GDM1 (cell line): Measurements from ENCODE around the gene DPAGT1.
"Not testable (repeated sequence)": the region's sequence is repeated elsewhere in the genome, so short reads cannot be mapped to it uniquely, and the experiment has no call there.

Source experiments
- DNase-seq: peaks from one replicate; lab custom pipeline; 2025; lab: John Stamatoyannopoulos, UW

Gene DPAGT1

DNA sequence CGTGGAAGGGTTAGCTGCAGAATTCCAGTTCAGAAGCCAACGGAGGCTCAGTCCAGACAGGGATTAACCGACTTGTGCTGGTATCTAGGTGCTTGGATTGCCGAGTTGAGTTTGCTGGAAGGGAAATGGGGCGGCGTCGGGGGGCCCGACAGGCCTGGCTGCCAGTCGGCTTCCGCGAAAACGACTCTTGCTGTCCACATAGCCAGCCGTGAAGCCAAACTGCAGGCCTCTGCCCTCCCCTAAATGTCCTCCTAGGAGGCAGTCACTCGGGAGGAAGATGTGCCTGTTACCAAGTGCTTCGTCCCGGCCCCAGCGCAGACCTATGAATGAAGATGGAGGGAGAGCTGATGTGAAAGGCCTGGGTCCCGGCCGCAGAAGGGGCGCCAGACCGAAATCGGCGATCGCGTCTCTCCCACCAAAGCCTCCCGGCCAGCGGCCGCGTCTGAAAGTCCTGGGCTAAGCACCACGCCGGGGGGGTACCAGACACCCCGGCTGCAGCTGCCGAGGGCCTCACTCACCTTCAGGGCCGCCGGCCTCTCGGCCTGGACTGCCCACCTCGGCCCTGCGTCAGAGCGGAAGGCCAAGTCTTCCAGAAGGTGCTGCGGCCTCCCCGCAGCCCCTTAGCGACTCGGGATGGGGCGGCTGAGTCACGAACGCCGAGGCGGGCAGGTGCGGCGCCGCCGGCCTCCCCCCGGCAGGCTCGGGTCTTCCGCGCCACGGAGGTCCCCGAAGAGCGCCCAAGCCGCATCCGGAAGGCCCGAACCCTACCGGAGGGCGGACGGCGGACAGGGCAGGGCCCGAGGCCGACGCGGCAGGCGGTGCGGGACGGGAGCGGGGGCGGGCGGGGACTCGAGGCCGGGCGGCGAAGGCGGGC, 7.5 kb downstream of the DPAGT1 start:
- no peak for DNase-seq

GRCh38 chr11:119092880-119093842, 8.5 kb downstream of the DPAGT1 start:
- no peak for DNase-seq

DNA sequence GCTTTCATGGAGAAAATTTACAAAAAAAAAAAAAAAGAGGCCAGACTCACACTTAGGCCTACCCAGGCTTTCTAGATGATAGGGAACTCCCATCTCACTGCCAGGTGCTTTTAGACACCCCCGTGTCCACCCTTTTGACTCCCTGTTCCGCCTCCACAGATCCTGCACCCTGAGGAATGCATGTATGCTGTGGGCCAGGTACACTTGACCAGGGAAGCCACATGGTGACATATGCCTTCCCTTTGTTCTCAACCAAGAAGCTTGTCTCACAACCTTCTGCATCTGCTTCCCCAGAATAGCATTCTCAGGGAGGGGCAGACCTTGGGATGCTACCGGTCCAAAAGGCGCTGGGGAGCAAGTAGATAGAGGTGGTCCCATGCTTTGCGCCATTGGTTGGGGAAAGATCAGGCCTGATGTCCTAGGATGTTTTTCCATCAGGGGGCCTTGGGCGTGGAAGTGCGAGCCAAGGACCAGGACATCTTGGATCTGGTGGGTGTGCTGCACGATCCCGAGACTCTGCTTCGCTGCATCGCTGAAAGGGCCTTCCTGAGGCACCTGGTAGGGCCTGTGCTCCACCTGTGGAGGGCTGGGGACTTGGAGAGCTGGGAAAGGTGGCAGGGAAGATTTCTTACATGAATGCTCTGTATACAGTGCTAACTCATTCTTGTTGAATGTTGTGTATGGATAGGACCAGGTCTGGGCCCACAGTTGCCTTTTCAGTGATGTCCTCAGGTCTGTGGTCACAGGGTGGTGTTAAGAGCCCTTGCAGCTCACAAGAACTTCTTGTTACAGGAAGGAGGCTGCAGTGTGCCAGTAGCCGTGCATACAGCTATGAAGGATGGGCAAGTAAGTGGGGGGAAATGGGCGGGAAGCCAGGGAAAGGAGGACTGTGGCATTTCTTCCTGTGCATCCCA, 9.4 kb downstream of the DPAGT1 start:
- DNase-seq: no peak

- no peak for DNase-seq
Observed at GRCh38 chr11:119091178-119091577, 10.5 kb downstream of the DPAGT1 start.

DNA sequence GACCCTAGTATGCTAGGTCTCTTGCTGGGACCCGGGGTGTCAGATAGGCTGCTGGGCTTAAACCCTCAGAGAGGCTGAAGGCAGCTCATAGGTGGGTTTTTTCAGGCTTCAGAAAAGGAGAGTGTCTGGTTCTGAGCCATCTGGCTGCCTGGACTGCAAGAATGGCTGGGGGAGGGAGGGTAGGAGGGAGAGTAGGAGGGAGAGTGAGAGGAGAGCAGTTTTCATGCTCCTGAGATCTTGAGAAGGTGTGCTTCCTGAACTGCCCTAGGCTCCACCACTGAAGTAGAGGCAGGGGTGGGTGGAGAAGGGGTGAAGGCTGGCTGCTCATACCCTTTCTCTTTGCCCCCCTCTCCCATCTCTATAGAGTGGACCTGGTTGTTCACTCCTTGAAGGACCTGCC, 12.3 kb downstream of the DPAGT1 start:
- no peak for DNase-seq

GRCh38 chr11:119088406-119088805, 13.2 kb downstream of the DPAGT1 start:
- DNase-seq: no peak

DNA sequence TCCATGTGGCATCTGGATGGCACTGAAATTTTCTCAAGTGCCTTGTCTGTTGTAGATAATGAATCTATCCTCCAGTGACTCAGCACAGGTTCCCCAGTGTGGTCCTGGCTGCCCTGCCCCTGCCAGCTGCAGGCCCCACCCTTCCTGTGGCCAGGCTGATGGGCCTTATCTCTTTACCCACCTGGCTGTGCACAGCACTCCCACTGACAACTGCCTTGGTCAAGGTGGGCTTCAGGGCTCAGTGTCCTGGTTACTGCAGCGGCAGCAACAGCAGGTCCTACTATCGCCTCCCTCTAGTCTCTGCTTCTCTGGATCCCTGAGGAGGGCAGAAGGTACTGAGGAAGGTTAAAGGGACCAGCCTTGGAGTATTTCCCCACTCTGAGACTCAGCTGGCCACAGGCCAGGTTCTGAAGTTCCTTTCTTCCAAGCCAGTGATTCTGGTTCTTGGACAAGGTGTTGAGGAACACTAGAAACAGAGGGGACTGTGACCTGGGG, 13.9 kb downstream of the DPAGT1 start:
- DNase-seq: no peak

- DNase-seq: no peak
Observed at GRCh38 chr11:119087123-119087522, 14.5 kb downstream of the DPAGT1 start.

GRCh38 chr11:119085437-119085847, 16.2 kb downstream of the DPAGT1 start:
- DNase-seq: no peak

GRCh38 chr11:119084663-119085436, 16.8 kb downstream of the DPAGT1 start, which contains the start of gene HMBS:
Gene HMBS (plus strand): TSS chr11:119084881. CDS start chr11:119085034, 153 bp downstream.
- DNase-seq: peak; percentile 88

GRCh38 chr11:119081682-119082260, 19.9 kb downstream of the DPAGT1 start:
- DNase-seq: no peak

- DNase-seq: no peak
Observed at GRCh38 chr11:119078675-119079420, 22.8 kb downstream of the DPAGT1 start.

DNA sequence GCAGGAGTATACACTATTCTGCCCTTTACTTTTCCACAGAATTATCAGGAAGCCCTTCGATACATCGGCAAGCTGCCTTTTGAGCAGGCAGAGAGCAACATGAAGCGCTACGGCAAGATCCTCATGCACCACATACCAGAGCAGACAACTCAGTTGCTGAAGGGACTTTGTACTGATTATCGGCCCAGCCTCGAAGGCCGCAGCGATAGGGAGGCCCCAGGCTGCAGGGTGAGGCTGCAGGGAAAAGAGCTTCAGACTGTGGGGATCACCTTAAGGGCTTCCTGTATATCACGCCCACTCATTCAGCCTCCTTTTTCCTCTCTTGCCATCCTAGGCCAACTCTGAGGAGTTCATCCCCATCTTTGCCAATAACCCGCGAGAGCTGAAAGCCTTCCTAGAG, 23.8 kb downstream of the DPAGT1 start:
- no peak for DNase-seq

DNA sequence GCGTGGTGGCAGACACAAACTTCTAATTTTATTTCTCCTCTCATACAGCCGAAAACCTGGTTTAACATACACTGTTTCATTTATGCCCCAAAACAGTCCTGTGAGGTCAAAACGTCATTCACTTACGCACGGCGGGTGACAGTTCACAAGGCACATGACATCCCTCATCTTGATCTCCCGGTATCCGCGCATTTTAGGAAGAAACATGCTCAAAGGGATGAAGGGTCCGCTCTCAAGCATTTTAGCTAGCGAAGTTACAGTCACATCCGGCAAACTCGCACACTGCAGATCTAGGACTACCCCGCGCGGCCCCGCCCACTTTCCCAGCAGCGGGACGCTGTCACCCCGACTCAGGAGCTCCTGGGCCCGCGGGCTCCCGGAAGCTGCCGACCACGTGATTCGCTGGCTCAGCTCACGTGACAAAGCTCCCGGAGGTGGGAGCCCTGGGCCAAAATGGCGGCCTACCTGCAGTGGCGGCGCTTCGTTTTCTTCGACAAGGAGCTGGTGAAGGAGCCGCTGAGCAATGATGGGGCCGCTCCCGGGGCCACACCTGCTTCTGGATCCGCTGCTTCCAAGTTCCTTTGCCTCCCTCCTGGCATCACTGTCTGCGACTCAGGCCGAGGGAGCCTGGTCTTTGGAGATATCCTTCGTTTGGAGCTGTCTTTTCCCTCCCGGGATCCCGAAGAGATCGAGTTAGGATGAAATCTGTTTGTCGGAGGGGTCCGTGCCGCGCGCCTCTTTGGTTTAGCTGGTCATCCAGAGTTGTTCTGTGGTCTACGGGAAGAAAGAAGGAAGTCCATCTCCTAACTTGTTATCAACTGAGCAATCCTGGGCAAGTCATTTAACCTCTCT, 34.1 kb downstream of the DPAGT1 start, which contains the start of gene VPS11:
TSS of gene VPS11 (plus strand) at position 448 of the 852 bp plus-strand sequence. CDS start at position 454, 6 bp downstream.
- peak; percentile 87 for DNase-seq

DNA sequence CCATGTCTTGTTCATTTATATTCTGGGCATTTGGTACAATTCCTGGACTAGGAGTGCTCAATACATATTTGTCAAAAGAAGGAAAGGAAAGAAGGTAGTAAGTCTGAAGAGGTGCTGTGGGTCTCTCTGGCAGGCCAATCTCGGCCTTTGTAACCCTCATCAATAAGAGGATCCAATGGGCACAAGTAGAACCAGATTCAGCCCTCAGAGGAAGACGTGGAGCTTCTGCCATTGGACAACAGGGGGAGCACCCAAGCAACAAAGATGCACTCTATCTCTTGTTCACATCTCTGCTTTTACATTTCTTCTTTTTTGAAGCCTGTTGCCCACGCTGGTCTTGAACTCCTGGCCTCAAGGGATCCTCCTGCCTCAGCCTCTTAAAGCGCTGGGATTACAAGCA, 36.3 kb downstream of the DPAGT1 start:
- peak; percentile 6 for DNase-seq

GRCh38 chr11:119062779-119063178, 38.9 kb downstream of the DPAGT1 start:
- DNase-seq: no peak

DNA sequence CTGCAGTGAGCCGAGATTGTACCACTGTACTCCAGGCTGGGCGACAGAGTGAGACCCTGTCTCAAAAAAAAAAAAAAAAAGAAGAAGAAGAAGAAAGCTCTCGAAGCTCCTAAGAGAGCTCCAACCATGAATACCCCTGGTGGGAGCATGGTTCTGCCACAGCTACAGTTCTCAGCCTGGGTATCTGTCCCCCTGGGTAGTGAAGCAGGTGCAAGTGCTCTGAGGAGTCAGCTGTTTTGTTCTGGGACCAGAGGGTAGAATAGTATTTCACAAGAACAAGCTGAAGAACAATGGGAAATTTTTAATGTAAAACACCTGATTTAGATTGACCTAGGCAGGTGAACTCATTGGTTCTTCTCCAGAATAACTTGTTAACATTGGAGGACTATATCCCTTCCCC, 40.4 kb downstream of the DPAGT1 start:
- no peak for DNase-seq

- DNase-seq: not testable (repeated sequence)
Observed at GRCh38 chr11:119059128-119059527, 42.5 kb downstream of the DPAGT1 start.
